Bronchial epithelial cell (primary cell): ENCODE results near the gene CIITA. TPM values are rescaled to one million over a fixed set of nuclear protein-coding genes. Genes with fewer than 3 reads are reported as not detected.
"Not testable (repeated sequence)": the region's sequence is repeated elsewhere in the genome, so short reads cannot be mapped to it uniquely, and the experiment has no call there.

ENCODE experiments used
- DNase-seq: peaks from one replicate; pipeline ENCODE4 v3.0.0-alpha.2; 2010; ENCODE audit warnings: low read depth
- FAIRE-seq: peaks from 2 replicates; lab custom pipeline; 2011; peaks lifted over from hg19 to GRCh38; lab: Jason Lieb, UNC
- H3K27me3 ChIP-seq: 2 replicates; pipeline ENCODE4 v1.5.1; 2011; ENCODE audit warnings: low read length; ENCODE audit not compliant: control insufficient read depth, insufficient read depth
- H3K36me3 ChIP-seq: 2 replicates; pipeline ENCODE4 v1.5.1; 2011; ENCODE audit warnings: low read length; ENCODE audit not compliant: control insufficient read depth, insufficient read depth
- H3K4me3 ChIP-seq: 2 replicates; pipeline ENCODE4 v1.5.1; 2011; ENCODE audit warnings: mild to moderate bottlenecking, low read depth, low read length, control low read depth
- CTCF ChIP-seq: IDR thresholded peaks from 2 replicates; pipeline ENCODE4 v1.5.1; 2011; ENCODE audit warnings: mild to moderate bottlenecking, moderate library complexity, low read length, control low read depth, inconsistent platforms; ENCODE audit not compliant: insufficient read depth, severe bottlenecking
- total RNA-seq: library from RNA; depleted of rRNA; stranded (reverse); fragments of >200 nt; gene quantifications from 2 replicates; pipeline ENCODE4 v1.2.1, GENCODE V29; 2014

CIITA gene
- total RNA-seq, 1 donor from 2014 or later: not detected

- no peaks in the 10 kb centered on the region for H3K27me3 ChIP-seq
- no peak for FAIRE-seq
- DNase-seq: no peak
- TF ChIP-seq CTCF: no peak
- H3K36me3 ChIP-seq: no peaks in the 10 kb centered on the region
- H3K4me3 ChIP-seq: no peak overlapping the region
Measured at GRCh38 chr16:10923650-10924214, 46.7 kb downstream of the CIITA start.

- not testable (repeated sequence) for H3K27me3 ChIP-seq, DNase-seq, H3K4me3 ChIP-seq, H3K36me3 ChIP-seq, FAIRE-seq
Measured at GRCh38 chr16:10925285-10925684, 48.3 kb downstream of the CIITA start.

DNA sequence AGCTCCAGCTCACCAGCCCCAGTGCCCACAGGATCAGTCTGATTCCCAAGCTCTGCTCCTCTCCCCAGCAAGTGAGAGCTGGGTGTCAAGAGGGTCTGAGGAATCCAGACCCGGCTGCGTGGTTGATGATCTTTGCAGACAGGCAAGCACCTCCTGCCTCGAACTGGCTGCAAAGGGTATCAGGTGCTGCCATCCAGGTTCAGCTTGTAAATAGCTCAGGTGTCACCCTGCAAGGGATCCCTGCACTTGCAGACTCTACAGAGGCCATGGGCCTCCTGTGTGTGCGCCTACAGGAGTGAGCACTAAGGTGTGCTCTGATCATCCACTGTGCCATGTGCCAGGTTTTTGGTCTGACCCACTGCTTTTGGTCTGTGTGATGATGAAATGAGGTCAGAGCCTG is 49.1 kb downstream of the CIITA start:
- H3K4me3 ChIP-seq: no peak overlapping the region
- TF ChIP-seq CTCF: no peak
- no peaks in the 10 kb centered on the region for H3K27me3 ChIP-seq
- H3K36me3 ChIP-seq: peaks cover 6% of the 10 kb centered on the region
- no peak for FAIRE-seq
- no peak for DNase-seq

- DNase-seq (no peak), FAIRE-seq (no peak)
- Histone ChIP-seq H3K36me3 (peaks cover 7% of the 10 kb centered on the region), H3K27me3 (no peaks in the 10 kb centered on the region), H3K4me3 (no peak overlapping the region)
- no peak for TF ChIP-seq CTCF
Measured at GRCh38 chr16:10926867-10927266, 49.9 kb downstream of the CIITA start.

- H3K36me3 ChIP-seq: peaks cover 9% of the 10 kb centered on the region
- no peak for FAIRE-seq
Measured at GRCh38 chr16:10927497-10928112, 50.6 kb downstream of the CIITA start.

GRCh38 chr16:10929097-10929496 is 52.1 kb downstream of the CIITA start:
- H3K36me3 ChIP-seq: peaks cover 14% of the 10 kb centered on the region
- FAIRE-seq, DNase-seq, H3K4me3 ChIP-seq, H3K27me3 ChIP-seq: not testable (repeated sequence)

More at GRCh38 chr16:10927497-10928112, 50.6 kb downstream of the CIITA start:
- DNase-seq: no peak
- no peaks in the 10 kb centered on the region for H3K27me3 ChIP-seq
- H3K4me3 ChIP-seq: no peak overlapping the region
- TF ChIP-seq CTCF: no peak
